Activated gamma-delta T cell (primary cell): ENCODE results near the gene SLC13A2.
"Not testable (repeated sequence)": the region's sequence is repeated elsewhere in the genome, so short reads cannot be mapped to it uniquely, and the experiment has no call there.

Source experiments
- DNase-seq: peaks from one replicate; lab custom pipeline; 2025; lab: John Stamatoyannopoulos, UW

SLC13A2 gene

DNA sequence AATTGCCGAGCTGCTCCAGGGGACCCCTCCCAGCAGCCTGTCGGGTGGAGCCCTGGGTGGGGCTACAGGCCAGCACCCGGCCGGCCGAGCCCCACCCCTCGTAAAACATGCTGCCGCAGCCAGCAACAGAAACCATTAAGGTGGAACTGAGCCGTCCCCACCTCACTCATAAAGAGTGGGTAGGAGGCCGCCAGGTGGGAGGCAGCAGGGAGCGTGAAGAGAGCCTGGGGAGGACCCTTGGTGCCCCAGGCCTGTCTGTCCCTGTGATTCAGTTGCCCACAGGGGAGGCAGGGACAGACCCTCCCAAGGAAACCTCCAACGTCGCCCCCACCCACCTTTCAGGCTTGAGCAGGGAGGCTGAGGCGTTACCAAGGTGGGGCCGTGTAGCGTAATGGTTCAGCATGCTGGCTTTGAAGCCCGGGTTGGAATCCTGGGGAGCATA is 41.1 kb downstream of the SLC13A2 start:
- DNase-seq: no peak

DNA sequence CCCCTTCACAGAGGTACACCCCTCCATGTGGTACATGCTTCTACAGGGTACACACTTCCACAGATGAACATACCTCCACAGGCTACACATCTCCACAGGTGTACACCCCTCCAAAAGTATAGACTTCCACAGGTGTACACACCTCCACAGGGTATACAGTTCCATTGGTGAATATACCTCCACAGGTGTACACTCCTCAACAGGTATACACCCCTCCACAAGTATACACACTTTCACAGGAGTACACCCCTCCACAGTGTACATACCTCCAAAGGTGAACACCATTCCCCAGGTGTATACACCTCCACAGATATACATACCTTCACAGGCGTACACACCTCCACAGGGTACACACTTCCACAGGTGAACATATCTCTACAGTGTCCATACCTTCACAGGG is 42.1 kb downstream of the SLC13A2 start:
- DNase-seq: no peak

DNA sequence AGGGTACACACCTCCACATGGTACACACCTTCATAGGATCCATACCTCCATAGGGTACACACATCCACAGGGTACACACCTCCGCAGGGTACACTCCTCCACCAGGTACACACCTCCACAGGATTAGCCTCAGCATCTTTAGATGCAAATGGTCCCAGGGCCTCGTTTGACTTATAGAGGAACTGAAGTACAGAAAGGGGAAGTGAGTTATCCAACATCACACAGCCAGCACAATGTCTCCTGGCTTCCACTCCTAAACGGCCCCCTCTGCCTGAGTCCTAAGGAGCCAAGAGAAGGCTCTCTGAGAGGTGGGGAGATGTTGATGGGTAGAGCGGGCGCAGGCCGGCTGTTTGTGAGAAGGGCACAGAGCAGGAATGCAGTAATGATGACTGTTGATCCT is 44.7 kb downstream of the SLC13A2 start:
- DNase-seq: no peak

DNA sequence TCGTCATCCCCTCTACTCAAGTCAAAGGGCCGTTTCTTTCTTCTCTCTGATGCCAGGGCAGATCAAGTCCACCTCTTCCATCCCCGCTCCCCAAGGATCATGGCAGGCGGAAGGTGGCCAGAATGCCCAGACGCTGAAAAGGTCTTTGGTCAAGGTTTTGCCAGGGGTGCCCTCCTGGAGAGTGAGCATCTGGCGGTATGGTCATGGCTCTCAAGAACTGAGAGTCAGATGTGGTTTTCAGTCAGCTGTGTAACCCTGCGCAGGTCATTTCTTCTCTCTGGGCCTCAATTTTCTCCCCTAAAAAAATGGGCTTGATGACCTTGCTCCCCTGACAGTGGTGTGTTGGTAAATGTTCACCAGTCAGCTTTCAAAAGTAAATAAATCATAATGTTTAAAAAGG is 45.1 kb downstream of the SLC13A2 start:
- DNase-seq: no peak

DNA sequence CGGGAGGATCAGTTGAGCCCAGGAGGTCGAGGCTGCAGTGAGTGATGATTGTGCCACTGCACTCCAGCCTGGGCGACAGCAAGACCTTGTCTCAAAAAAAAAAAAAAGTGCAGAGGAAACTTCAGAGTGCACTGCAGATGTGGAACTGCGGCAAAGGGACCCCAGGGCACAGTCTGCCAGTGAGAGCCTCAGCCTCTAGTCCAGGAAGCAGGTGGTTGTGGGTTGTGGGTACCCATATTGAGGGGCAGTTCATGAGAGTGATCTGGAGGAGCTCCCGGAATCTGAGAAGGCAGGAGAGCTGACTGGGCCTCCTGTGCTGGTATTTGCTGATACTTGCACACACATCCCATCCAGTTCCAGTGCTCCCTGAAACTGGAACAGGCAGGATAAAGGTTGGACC is 45.8 kb downstream of the SLC13A2 start:
- DNase-seq: no peak

DNA sequence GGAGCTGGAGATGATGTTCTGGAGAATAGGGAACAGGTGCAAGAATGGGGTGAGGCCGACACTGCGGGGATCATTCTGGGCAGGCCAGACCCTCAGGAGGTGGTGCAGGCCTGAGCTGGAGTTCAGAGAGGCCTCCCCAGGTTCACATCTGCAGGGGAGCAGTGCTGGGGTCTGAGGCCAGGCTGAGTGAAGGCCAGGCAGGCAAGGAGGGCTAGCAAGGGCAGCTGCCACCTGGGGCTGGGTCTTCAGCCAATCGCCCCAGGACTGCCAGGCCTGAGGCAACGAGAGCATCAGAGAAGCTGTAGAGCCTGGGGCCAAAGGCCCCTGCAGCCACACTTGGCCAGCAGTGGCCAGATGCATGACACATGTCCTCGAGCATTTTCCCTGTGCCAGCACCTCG is 47.2 kb downstream of the SLC13A2 start:
- no peak for DNase-seq

DNA sequence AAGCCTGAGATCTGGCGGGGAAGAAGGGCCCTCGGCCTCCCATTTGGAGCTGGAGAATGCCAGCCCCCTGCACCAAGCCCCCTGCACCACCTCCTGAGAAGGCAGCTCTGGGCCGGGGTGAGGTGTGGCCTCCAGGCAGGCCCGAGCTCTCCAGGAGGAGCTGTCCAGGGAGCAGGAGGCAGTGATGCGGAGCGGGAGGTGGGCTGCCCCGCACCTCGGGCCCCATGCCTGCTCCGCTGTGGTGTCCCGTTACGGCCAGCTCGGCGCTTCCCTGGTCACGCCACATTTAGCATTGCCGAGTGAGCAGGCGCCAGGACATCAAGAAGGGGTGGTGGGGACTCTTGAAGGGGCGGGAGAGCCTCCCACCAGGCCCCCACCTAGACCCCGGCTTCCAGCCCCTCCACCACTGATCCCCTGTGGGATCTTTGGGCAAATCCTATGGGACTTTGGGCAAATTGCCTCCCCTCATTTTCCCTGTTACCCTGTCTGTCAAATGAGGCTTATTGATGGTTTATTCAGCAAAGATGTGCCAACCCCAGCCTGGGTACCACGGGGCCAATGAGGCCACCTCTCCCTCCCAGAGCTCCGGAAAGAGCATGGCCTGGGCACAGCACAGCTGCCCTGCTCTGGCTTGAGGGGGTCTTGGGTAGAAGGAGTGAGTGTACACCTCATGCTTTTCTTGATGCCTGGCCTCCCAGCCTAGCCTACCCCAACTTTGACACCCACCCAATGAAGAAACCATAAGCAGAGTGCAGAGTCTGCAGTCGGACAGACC is 48.1 kb downstream of the SLC13A2 start:
- no peak for DNase-seq

DNA sequence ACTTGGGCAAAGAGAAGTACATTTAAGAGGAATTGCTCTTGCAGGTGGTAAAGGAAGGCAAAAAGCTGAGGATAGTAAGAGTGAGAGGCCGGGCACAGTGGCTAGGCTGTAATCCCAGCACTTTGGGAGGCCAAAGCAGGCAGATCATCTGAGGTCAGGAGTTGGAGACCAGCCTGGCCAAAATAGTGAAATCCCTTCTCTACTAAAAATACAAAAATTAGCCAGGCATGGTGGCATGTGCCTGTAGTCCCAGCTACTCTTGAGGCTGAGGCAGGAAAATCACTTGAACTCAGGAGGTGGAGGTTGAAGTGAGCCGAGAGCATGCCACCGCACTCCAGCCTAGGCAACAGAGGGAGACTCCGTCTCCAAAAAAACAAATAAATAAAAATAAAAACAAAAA is 48.8 kb downstream of the SLC13A2 start:
- not testable (repeated sequence) for DNase-seq

DNA sequence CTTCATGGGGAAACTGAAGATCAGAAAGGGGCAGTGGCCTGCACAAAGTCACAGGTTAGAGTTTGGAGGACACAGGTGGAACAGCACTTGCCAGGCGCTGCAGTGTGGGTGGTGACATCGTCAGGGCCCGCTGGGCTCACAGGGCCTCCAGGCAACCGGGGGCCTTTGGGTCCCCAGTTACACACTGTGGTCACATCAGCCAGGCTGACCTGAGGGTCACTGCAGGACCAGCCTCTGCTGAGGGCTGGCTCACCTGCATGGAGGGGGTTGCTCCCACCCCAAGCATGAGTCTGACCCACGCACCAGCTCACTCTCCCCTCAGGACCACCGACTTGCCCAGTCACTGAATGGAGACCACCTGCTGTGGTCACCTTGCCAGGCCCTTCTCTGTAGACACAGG is 49.7 kb downstream of the SLC13A2 start:
- no peak for DNase-seq

DNA sequence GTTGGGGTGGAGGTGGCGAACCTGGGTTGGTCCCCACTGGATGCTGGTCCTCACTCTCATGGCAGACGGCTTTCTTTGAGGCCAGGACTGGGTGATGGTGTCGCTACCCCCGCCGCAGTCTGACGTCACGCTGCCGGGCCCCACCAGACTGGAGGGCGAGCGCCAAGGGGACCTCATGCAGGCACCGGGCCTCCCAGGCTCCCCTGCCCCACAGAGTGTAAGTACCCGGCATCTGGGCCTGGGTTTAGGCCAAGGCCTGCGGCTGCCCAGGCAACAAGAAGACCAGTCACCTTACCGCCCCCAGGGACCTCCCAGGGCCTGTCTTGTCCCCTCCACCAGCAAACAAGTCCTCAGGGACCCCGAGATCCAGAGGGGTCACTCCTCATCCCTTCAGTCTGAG is 50.4 kb downstream of the SLC13A2 start:
- no peak for DNase-seq

DNA sequence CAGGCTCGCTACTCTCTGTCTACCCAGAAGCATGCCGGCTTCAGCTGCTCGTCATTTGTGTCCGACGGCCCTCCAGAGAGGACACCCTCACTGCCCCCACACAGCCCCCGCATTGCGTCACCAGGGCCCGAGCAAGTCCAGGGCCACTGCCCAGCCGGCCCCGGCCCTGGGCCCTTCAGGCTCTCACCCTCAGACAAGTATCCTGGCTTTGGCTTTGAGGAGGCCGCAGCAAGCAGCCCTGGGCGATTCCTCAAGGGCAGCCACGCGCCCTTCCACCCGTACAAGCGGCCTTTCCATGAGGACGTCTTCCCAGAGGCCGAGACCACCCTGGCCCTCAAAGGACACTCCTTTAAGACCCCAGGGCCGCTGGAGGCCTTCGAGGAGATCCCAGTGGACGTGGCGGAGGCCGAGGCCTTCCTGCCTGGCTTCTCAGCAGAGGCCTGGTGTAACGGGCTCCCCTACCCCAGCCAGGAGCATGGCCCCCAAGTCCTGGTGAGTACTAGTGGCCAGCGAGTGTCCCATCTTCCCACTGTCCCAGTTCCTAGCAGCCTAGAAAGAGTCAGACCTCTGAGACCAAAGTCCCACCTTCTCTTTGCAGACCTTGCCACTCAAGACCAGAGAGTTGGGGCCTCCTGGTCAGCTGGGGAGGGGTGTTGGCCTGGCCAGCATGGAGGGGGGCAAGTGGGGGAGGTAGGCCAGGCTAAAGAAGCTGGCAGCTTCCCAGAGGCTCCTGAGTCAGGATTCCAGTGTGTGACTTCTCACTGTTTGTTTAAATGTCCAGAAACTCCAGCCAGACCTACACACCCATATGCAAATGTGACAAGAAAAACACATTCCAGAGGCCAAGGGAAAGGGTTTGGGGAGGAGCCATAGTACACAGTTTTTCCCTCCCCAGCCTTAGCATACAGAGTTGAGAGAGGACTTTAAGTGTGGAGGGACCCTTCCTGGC is 51.3 kb downstream of the SLC13A2 start:
- DNase-seq: no peak

DNA sequence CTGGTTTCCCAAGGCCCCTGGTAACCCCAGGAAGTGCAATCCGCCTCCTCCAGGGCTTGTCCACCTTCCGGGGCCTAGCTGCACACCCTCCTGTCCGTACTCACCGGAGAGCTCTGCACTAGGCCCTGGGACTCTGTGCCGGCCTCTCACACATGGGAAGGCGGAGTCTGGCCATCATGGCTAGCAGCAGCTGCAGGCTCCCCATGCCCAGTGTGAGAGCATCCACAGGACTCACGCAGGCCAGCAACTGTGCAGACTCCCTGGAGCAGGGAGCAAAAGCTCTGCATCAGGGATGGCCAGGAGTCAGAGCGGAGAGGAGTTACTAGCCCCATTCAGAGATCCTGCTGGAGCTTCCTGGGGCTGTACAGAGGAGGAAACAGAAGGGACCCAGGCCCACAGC is 52.9 kb downstream of the SLC13A2 start:
- no peak for DNase-seq

DNA sequence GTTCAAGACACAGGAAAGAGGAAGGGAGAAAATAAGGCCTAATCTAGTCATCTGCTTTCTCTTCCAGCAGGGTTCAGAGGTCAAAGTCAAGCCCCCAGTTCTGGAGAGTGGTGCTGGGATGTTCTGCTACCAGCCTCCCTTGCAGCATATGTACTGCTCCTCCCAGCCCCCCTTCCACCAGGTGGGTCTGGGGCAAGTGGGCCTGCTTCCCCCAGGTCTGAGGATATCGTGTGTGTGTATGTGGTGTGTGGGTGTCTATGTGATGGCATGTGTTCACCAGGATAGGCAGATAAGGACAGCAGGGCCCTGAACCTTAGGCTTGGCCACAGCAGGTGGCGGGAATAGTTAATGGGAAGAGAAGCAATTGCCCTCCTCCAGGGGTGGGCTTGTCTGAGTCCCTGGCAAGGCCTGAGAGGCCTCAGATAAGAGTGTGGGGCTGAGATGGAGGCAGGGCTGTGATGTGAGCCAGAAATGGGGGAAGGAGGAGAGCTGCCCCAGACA is 53.8 kb downstream of the SLC13A2 start:
- no peak for DNase-seq

DNA sequence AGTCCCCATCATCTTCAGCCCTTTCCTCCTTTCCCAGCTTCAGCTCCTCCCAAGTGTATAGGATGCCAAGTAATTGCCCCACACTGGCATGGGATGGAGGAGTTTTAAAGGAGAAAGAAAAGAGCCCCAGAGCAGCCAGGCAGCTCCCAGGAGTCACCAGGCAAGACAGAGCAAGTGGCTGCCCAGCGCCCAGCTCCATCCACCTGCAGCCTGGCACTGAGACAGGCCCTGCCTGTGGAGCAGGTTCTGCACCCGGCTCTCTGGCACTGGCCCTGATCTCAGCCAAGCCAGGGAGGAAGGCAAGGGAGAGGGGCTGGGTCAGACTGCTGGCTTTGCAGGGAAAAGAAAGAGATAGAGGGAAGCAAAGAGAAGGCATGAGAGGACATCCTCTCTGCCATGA is 54.4 kb downstream of the SLC13A2 start:
- no peak for DNase-seq

DNA sequence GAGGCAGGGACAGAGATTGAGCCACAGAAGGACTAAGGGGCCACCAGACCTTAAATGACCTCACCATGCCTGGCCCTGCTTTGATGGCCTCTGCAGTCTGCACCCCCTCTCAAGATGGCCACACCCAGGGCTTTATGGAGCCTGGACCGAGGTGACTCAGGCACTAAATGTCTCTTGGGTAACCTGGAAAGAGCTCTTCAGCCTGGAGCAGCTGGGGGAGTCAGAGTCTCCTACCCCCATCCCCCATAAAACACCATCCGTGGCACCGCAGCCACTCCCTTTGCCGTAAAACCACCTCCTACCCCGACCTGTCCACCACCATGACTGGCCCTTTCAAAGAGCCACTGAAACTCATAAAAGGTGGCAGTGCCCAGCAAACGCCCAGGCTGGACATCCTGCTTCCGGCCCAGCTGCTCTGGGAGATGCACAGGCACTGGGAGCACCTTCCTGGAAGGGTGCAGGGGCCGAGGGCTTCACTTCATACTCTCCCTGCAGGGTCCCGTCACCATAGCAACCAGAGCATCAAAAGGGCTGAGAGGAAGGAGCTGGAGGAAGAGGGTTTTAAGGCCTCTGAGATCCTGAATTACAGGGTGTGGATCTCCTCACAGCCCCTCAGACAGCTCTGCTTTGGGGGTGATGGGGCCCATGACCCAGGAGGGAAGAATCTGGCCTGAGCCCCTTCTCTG is 55.0 kb downstream of the SLC13A2 start:
- DNase-seq: no peak

DNA sequence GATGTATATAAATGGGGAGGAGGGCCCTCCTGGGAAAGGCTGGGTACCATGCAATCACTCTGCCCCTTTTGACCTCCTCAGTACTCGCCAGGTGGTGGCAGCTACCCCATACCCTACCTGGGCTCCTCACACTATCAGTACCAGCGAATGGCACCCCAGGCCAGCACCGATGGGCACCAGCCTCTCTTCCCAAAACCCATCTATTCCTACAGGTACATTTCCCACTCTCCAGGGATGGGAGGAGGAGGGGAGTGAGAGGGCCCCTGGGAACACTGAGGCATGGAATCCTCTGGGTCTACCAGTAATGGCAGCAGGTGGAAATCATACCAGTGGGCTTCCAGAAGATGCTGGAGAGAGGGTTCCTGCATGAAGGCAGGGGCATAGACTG is 55.6 kb downstream of the SLC13A2 start:
- no peak for DNase-seq

DNA sequence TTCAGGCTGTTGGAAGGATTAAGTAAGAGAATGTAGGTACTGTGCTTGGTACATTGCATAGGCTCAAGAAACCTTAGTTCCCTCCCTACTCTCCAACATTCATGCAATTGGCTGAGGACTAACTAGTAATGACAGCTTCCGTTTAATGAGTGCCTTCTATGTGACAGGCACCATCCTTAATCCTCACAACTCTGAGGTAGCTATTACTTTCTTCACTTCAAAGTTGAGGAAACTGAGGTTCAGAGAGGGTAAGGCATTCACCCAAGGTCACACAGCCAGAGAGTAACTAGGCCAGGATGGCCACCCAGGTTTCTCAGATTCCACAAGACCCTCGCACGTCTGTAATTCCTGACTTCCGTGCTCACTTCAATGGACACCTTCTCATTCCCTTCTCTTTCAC is 56.8 kb downstream of the SLC13A2 start:
- no peak for DNase-seq

DNA sequence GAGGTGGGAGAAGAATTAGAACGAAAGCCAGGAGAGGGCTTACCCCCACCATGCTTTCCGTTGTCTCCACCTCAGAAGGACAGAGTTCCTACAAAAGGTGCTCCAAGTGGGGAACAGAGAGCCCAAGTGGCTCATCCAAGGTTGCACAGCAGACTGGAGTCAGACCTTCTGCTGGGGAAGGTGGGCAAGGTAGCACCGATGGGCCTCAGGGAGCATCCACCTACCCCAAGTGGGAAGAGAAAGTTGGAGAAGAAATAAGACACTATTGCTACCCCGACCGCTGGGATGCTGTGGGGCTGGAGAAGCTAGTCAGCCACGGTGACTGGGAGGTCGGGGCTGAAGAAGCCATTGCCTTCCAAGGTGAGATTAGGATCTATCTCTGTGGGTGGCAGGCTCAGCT is 57.5 kb downstream of the SLC13A2 start:
- DNase-seq: no peak

DNA sequence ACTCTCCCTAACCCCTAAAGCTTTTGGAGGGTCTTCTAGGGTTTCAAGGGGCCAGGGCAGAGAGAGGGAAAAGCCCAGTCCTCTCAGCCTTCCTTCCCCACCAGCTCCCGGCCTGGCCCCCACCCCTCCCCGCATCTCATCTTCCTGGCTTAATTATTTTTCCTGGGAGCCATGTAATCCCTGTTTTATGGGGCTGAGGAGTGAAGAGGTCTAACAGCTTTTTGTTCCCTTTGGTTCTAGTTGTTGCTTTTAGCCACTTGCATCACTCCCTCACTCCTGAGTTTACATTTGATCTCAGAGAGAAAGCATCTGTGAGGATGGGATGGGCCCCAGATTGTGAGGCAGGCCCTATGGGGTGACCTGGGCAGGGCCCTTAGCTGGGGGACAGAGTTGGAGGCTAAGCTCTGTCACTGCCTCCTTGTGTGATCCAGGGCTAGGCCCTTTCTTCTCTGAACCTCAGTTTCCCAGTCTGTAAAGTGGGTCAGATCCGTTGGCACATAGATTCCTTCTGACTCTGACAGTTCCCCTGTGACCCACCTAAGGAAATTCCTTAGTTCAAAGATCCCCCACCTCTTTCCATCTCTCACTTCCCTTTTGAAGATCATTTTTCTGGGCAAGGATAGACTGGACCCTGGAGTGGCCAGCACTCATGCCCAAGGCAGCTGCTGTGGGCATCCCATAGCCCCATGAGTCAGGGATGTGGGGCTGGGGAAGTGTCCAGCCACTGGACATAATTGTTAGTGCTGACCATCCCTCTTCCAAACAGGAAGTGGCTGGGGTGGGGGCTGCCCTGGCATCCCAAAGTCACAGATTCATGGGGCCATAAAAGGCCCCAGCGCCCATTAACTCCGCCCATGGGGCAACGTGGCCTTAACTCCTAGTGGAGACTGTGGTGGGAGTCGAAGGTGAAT is 58.9 kb downstream of the SLC13A2 start:
- DNase-seq: no peak

DNA sequence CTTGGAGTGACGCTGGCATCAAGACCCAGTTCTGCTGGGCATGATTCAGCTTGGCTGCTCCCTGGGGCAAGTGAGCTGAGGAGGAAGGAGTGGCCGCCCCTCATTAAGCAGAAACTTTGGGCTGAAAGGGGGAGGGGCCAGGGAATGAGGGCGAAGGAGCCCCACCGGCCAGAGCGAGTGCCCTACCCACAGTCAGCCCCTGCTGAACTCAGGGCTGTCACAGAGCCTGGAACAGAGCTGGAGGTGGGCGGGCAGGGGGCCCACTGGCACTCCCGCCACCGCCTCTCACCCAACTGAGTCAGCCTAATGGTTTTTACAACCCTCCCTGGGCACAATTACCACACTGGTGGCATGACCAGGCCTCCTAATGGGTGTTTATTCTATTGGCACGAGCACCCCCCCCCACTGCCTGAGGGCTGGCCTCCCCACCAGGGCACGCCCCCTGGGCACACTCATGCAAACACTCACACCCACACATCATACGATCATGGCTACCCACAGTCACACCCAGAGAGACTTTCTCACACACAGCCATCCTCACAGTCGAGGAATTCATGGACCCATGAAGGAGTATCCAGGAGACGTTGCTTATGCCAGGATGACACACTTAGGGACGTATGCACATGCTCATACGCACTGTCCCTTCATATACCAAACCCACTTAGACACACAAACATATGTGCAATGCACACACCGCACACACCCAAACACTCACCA is 59.8 kb downstream of the SLC13A2 start:
- no peak for DNase-seq
